COR-L47 (cell line): ENCODE measurements around the gene SCARF2.
"Not testable (repeated sequence)": the region's sequence is repeated elsewhere in the genome, so short reads cannot be mapped to it uniquely, and the experiment has no call there.

Experiments
- DNase-seq: peaks from one replicate; lab custom pipeline; 2025; lab: John Stamatoyannopoulos, UW

SCARF2 gene

DNA sequence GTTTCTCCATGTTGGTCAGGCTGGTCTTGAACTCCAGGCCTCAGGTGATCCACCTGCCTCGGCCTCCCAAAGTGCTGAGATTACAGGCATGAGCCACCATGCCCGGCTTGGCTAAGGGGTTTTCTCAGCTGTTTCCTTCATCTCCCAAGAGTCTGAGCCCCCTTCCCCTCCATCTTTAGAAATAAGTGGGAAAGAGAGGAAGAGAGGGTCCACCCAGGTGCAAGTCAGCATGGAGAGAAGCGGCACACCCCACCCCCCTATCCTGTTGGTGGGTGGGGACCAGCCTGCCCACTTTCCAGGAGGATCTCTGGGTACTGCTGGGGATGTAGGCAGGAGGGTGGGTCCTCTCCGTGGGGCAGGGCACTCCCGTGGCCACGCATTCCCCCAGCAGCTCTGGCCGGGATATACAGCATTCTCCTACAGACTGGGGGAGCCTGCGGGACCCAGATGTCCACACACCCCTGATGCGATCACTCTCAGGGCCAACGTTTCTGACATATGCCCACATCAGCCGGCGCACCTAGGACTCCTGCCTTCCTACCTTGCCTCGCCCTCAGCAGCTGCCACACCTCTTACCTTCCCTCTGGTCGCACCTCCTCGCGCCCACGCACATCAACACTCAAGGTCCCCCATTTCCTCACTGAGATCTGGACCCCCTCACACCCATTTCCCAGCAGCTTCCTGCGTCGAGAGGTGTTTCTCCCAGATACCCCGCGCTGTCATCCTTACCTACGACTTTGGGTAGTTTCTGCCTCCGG is 8.9 kb downstream of the SCARF2 start:
- DNase-seq = no peak

DNA sequence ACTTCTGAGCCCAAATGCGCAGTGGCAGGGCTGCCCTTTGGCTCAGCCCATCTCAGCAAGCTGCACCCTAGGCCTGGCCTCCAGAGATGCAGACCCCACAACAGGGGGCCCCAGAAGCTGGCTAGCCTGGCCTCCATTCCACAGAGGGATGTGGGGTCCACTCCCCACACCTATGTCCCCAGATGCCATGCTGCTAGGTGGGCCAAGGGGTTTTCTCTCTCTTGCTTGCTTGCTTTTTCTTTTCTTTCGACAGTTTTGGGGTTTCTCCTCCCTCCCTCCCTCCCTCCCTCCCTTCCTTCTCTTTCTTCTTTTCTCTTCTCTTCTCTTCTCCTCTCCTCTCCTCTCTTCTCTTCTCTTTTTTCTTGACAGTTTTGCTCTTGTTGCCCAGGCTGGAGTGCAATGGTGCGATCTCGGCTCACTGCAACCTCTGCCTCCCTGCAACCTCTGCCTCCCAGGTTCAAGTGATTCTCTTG is 9.6 kb downstream of the SCARF2 start:
- no peak for DNase-seq

DNA sequence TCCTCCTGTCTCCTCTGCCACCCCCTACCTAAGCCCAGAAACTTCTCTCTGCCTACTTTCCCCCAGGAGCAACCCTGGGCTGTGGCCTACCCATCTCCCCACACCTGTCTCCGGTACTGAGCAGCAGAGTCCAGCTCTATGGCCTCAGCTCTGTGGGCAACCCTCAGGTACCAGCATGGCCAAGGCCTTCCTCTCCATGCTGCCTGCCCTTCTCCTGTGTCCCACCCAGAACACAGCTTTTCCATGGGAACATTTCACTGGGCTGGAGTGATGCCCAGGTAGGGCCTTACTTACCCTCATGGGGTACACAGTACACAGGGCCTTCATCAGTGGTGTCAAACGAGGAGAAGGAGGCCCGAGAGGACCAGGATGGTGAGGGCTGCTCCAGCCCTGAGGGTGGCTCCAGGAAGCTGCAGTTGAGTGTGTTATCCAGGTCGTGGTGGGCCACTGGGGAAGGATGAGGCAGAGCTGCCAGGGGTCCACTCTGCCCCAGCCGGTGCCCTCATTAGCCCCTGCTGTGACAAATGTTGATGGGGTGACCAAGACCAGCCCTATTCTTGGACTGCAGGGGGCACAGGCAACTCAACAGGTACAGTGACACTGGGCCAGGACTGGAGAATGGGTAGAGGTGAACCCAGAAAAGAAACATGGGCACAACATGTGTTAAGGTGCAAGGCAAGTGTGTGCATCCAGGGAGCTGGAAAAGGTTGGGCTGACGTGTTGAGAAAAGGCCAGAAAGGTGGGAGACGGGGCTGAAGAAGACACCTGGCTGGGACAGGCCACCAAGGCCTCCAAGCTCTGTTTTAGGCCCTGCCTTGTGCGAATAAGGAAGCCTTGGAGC is 10.3 kb downstream of the SCARF2 start:
- no peak for DNase-seq

DNA sequence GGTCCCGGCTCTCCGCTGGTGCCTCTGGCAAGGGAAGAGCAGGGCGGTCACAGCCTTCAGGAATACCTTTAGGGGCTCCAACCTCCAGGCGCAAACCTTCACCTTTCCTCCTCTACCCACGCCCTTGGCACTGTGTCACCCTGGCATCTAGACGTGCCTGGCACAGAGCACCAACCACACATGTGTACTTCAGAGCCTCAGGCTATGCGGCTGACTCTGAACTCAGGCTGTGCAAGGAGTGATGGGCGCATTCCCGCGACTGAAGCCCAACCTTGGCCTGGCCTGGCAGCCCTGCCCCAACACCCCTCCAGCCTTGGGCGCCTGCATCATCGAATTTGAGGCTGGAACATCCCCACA is 11.4 kb downstream of the SCARF2 start:
- DNase-seq = no peak

DNA sequence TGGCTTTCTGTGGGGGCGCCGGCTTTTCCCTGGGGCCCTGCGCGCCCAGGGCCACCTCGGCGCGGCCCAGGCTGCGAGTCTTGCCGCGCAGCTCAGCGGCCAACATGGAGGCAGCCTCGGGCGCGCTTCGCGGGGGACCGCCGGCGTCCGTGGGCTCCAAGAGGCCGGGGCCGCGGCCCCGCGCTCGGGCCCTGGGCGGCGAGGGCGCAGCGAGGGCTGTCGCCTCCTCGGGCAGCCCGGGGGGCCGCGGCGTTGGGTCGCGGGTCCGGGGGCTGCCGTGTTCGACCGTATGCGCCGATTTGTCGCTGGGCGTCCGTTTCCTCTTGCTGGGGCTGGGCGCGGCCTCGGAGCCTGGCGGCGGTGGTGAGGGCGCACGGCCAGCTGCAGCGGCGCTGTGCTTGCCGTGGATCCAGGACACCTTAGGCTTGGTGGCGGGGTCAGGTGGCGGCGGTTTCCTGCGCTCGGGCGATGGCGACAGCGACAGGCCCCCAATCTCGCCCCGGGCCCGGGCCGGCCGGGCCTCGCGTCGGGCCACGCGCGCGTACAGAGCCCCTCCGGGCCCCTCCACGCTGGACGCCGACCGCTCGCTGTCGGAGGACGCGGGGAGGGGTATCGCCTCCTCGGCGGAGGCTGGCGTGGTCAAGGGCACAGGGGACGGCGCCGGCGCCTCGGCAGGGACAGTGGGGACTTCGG is 11.9 kb downstream of the SCARF2 start:
- DNase-seq = no peak

DNA sequence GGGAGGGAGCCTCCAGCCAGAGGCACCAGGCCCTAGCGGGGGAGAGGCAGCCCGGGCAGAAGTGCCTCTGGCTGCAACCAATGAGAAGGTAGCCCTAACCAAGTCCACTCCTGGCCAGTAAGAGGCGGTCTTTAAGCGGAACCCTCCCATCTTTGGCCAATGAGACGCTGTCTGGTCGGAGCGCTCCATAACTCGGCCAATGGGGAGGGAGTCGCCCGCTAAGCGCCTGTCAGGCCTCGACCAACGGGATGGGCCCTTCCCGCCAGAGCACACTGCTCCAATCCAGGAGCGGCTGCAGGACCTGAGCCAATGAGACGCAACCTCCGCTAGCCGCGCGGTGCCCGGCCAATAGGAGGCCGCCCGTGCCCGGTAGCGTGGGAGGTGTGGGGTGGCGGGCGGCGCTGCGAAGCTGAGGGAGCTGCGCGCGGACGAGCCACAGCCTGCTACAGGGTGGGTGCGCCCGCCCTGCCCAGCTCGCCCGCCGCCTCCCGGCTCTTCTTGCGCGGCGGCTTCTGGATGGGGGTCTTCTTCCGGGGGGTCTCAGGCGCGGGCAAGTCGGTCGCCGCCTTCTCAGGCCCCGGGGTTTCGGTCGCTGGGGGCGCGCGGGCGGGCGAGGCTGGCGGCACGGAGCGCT is 12.6 kb downstream of the SCARF2 start:
- no peak for DNase-seq

DNA sequence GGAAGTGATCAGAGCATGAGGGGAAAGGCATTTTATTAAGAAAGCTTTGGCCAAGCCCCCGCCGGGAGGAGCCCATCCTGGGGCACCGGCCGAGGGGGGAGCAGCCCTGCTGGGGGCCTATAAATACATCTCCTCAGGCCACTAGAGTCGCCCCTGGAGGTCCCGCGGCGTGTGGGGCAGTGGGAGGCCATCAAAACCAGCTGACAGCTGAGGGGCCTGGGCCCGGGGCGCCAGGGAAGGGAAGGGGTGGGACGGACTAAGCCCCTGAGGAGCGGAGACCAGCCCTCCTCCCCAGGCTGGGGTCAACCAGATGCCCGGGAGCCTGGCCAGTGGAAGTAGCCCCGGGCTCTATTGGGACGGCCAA is 13.1 kb downstream of the SCARF2 start:
- no peak for DNase-seq

DNA sequence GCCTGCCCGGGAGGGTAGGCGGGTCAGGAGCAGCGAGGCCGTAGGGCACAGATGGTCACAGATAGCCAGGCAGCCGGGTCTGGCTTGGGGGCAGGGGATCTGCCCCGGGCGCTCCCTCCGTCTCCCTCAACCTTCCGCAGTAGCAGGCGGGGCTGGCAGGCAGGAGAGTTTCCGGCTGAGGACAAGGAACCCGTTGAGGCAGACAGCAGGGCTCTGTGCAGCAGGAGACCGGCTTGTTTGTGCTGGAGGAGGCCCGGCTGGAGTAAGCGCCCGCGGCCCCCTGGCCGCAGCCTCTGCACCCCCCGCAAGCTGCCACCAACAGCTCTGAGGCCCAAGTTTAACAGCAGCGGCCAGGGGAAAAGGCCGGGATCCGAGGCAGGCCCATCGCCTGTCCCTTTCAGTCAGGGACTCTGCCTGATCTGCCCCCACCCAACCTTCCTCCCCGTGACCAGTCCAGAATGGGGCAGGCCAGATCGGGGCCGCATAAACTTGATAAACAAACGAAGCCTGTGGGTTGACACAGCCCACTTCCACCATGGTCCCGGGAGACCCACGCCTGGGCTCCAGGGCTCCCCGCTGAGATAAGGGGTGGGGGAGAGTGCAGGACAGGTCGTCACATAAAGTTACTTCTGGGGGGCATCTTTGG is 13.6 kb downstream of the SCARF2 start:
- no peak for DNase-seq

DNA sequence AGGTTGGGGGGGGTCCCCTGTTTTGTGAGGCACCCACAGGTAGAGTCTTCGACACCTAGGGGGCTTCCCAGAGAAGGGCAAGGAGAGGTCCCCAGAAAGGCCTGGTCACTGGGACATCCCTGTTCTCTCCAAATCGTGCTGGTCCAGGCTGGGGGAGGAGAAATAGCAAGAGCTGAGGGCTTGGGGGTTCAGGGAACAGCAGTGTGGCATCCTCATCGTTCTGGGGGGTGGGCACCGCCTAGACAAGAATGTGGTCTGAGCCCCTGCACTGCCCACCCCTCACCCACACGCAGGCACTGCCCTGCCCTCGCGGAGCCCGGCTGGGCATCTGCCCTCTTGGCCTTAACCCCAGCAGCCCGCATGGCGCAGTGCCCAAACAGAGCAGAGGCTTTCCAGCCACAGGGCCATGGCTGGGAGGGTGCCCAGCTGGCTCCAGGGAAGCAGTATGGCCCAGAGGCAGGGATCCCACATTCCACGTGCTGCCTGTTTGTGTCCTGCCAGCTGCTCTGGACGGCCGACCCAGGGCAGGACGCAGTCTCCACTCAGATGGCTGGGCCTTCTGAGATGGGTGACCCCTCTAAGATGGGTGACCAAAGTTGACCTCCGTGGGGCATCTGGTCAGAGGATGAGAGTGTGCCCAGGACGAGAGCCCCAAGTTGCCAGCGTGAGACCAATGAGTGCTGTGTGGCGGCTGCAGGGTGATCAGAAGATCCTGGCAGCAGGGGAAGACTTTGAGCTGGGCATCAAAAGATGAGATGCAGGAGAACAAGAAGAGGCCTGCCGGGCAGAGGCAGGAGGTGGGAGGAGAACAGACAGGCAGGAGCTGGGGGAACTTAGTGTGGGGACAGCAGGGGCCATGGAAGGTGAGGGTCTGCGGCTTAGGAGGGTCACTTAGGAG is 14.4 kb downstream of the SCARF2 start:
- DNase-seq = no peak

DNA sequence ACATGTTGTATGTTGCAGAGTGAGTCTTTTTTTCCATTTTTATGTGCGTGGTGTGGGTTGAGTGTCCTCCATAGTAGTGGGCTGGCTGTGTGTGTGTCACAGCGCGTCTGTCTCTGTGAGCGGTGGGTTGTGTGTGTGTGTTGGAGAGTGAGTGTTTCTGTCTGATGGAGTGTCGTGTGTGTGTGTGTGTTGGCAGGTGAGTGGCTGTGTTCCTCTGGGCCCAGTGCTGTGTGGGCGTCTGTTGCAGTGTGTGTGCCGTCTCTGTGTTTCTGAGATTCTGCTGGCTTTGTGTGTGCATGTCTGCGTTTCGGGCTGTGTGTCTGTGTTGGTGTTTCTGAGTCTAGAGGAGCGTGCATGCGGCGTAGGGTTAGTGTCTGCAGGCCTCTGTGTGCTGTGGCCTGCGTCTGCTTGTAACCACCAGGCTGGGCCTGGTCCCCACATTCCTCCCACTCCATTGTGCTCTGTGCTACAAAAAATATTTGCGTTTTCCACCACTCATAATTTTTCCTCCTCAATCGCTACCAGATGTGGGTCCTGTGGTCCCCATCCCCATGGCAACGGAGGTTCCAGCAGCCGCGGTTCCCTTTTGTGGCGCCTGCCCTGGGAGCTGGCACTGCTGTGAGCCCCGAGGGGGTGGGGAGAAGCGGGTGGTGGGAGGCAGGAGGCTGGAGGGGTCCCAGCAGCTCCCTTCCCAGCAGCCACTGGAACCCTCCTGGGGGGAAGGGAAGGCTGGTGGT is 15.2 kb downstream of the SCARF2 start:
- DNase-seq = peak; percentile 8

DNA sequence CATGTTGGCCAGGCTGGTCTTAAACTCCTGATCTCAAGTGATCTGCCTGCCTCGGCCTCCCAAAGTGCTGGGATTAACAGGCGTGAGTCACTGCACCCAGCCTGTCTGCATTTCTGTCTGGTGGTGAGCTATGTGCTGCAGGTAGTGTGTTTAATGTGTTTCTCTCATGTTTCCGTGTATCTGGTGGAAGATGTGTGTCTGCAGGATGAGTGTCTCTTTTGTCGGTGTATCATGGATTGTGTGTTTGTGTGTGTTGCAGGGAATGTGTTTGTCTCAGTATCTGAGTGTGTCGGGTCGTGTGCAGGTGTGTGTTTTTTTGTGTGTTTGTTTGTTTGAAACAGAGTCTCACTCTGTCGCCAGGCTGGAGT is 16.1 kb downstream of the SCARF2 start:
- DNase-seq = no peak

DNA sequence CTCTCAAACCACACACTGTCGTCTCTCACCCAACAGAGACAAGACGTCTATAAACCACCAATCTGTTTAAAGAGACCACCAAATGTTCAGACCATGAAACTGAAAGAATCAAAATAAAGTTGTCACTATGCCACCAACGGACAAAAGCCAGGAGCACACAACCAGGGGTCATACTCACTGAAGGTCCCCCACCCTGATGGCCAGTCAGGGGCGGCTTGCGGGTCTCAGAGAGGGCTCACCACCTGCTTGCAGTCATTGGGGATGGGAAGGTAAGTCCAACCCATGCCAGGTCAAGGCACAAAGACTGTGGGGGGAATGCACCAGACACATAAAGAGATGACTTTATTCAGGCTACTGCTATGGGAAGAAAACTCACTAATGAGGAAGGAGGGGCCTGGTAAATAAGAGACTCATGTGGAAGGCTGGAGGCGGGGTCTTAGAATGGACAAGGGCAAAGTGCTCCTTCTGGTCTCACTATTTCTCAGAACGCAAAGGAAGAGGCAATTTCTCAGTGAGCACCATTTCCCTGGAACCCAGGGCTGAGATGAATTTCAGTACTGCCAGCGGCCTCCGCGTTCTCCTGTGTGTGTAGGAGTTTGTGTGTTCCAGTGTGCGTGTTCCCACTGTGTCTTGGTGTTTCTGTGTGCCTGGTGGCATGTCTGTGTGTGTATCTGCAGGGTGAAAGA is 17.3 kb downstream of the SCARF2 start:
- DNase-seq = no peak

DNA sequence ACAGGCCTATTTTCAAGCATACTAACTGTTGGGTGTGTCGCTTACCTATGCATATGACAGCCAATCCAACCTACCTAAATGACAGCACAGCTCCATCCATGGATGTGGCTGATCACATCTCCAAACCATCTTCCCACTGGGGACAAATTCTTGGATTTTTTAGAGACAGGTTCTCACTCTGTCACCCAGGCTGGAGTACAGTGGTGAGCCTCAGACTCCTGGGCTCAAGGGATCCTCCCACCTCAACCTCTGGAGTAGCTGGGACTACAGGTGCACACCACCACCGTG is 18.0 kb downstream of the SCARF2 start:
- no peak for DNase-seq

DNA sequence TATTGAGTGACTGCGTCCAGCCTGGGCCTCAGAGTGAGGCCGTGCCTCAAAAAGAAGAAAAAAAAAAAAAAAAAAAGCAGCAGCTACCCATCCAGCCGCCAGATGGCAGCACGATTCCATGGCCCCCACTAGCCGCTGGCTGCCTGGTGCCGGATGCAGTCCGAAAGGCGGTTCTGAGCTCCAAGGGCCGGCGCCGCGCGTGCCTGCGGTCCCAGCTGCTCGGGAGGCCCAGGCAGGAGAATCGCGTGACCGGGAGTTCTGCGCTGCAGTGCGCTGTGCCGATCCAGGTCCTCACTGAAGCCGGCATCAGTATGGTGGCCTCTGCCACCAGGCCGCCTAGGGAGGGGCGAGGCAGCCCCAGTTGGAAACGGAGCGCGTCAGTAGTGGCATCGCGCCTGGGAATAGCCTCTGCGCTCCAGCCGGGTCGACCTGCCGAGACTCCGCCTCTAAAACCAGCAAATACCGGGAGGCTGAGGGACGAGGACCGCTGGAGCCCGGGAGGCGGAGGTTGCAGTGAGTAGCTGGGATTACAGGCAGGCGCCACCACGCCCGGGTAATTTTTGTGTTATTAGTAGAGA is 19.3 kb downstream of the SCARF2 start:
- DNase-seq = peak; percentile 61

DNA sequence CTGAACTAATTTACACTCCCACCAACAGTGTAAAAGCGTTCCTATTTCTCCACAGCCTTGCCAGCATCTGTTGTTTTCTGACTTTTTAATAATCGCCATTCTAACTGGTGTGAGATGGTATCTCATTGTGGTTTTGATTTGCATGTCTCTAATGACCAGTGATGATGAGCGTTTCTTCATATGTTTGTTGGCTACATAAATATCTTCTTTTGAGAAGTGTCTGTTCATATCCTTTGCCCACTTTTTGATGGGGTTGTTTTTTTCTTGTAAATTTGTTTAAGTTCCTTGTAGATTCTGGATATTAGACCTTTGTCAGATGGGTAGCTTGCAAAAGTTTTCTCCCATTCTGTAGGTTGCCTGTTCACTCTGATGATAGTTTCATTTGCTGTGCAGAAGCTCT is 21.9 kb downstream of the SCARF2 start:
- not testable (repeated sequence) for DNase-seq

DNA sequence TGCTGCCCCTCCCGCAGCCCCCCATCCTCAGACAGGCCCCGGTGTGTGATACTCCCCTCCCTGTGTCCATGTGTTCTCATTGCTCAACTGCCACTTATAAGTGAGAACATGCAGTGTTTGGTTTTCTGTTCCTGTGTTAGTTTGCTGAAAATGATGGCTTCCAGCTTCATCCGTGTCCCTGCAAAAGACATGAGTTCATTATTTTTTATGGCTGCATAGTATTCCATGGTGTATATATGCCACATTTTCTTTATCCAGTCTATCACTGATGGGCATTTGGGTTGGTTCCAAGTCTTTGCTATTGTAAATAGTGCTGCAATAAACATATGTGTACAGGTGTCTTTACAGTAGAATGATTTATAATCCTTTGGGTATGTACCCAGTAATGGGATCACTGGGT is 22.4 kb downstream of the SCARF2 start:
- DNase-seq = not testable (repeated sequence)

DNA sequence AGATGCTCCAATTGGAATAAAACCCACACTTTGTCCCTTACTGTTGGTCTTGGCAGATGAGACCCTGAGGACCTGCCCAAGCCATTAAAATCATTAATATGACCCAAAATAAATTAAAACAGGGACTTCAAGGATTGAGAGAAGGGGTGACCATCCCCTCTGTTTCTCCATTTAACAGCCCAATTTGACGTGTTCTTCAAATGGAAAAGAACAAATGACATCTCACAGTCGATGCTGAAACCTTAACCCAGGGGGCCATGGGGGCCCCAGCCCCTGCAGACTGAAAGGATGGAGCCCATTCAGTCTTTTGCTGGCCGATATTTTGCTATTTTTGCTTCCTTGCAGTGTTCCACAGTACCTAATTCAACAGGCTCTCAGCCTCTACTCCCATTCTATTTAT is 23.2 kb downstream of the SCARF2 start:
- no peak for DNase-seq

DNA sequence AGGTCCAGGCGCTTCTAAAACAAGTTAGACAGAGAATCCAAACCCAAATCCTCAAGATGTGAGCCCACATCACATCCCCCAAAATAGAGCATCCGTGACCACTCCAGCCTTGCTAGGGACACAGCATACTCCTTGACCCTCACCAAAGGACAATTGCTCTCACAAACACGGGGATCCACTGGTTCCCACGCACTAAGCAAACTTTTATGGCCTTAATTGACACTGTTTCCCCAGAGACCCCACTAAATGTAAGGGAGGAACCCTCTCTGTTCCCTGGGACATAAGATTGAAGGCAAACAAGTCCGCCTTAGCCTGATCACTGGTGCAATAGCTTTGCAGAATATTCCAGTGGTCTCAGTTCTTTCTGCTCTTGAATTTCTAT is 23.6 kb downstream of the SCARF2 start:
- no peak for DNase-seq

DNA sequence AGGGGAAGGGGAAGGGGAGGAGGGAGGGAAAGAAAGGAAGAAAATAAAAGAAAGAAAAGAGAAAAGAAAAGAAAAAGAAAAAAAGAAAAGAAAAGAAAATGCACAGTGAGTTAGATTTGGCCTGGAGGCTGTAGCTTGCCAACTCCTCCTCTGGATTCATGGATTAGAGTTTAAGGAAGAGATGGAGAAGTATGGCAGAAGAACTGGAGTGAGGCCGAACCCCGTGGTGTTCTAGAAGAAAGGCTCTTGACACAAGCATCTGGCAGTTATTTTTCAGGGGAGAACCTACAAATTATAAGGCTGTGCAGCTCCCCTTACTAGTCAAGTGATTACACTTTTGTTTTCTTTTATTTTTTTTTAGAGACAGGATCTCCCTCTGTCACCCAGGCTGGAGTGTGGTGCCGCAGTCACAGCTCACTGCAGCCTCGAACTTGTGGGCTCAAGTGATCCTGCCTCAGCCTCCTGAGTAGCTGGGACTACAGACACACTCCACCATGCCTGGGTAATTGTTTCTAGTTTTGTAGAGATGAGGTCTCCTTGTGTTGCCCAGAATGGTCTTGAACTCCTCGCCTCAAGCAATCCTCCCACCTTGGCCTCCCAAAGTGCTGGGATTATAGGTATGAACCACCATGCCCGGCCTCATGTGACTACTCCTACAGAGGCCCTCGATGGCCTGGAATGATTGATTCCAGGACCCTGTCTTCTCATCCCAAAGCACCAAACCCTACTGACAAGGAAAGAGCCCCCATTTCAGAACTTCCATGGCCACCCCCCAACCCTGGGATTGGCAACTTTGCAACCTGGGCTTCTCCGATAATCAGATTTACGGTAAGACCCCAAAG is 24.2 kb downstream of the SCARF2 start:
- no peak for DNase-seq
